Mesothelial cell of epicardium (in vitro differentiated cells): ENCODE results near the gene SNHG17. TPM values are rescaled to one million over a fixed set of nuclear protein-coding genes. Genes with fewer than 3 reads are reported as not detected.

ENCODE experiments used
- DNase-seq, 2 experiments: peaks; one replicate each; pipeline ENCODE4 v3.0.0; 2021; ENCODE audit warnings: low spot score in 2 of 2; ENCODE audit not compliant: unreplicated experiment in 2 of 2
- H3K27ac Mint-ChIP-seq: 2 replicates; pipeline ENCODE4 v1.8.0; 2021; ENCODE audit warnings: mixed read lengths
- H3K27me3 Mint-ChIP-seq: 2 replicates; pipeline ENCODE4 v1.8.0; 2021; ENCODE audit warnings: low read depth, mixed read lengths
- H3K36me3 Mint-ChIP-seq: 2 replicates; pipeline ENCODE4 v1.8.0; 2021; ENCODE audit warnings: mixed read lengths
- H3K4me1 Mint-ChIP-seq: 2 replicates; pipeline ENCODE4 v1.8.0; 2021; ENCODE audit warnings: mixed read lengths
- H3K4me3 Mint-ChIP-seq: 2 replicates; pipeline ENCODE4 v1.8.0; 2021; ENCODE audit warnings: mild to moderate bottlenecking, moderate library complexity, mixed read lengths
- H3K9me3 Mint-ChIP-seq: 2 replicates; pipeline ENCODE4 v1.8.0; 2021; ENCODE audit warnings: mixed read lengths
- CTCF ChIP-seq: fragments of 200-600 bp; sonication (generic); IDR thresholded peaks from one replicate; pipeline ENCODE4 v1.5.0; 2021; ENCODE audit warnings: antibody characterized with exemption; ENCODE audit not compliant: unreplicated experiment
- total RNA-seq: library from RNA; stranded (reverse); gene quantifications from 3 replicates; pipeline ENCODE4 v1.2.1, GENCODE V29; 2021

Gene SNHG17
- total RNA-seq, 1 donor from 2014 or later: 54.0 TPM

GRCh38 chr20:38460040-38460623 lies 25.0 kb upstream of the SNHG17 start:
- H3K9me3 Mint-ChIP-seq: no peaks in the 10 kb centered on the region
- no peaks in the 10 kb centered on the region for H3K36me3 Mint-ChIP-seq
- no peak for TF ChIP-seq CTCF
- H3K27ac Mint-ChIP-seq: peak overlapping the region; percentile 91
- H3K4me1 Mint-ChIP-seq: peaks cover 13% of the 10 kb centered on the region
- no peak for DNase-seq
- peak overlapping the region; percentile 17 for H3K4me3 Mint-ChIP-seq
- no peaks in the 10 kb centered on the region for H3K27me3 Mint-ChIP-seq

GRCh38 chr20:38458314-38458713 lies 23.2 kb upstream of the SNHG17 start:
- DNase-seq: no peak
- H3K4me3 Mint-ChIP-seq: no peak overlapping the region
- no peaks in the 10 kb centered on the region for H3K27me3 Mint-ChIP-seq
- no peak for TF ChIP-seq CTCF
- no peak overlapping the region for H3K27ac Mint-ChIP-seq
- H3K9me3 Mint-ChIP-seq: no peaks in the 10 kb centered on the region
- H3K36me3 Mint-ChIP-seq: no peaks in the 10 kb centered on the region
- H3K4me1 Mint-ChIP-seq: peaks cover 13% of the 10 kb centered on the region

GRCh38 chr20:38454556-38455473 lies 19.7 kb upstream of the SNHG17 start:
- H3K4me1 Mint-ChIP-seq: peaks cover 9% of the 10 kb centered on the region
- H3K9me3 Mint-ChIP-seq: no peaks in the 10 kb centered on the region
- no peak for DNase-seq
- H3K27ac Mint-ChIP-seq: no peak overlapping the region
- TF ChIP-seq CTCF: no peak
- H3K27me3 Mint-ChIP-seq: no peaks in the 10 kb centered on the region
- H3K4me3 Mint-ChIP-seq: no peak overlapping the region
- H3K36me3 Mint-ChIP-seq: peaks cover 21% of the 10 kb centered on the region

GRCh38 chr20:38453941-38454340 lies 18.8 kb upstream of the SNHG17 start:
- no peak overlapping the region for H3K4me3 Mint-ChIP-seq
- H3K27ac Mint-ChIP-seq: no peak overlapping the region
- H3K27me3 Mint-ChIP-seq: no peaks in the 10 kb centered on the region
- no peak for TF ChIP-seq CTCF
- no peak for DNase-seq
- no peaks in the 10 kb centered on the region for H3K9me3 Mint-ChIP-seq
- H3K36me3 Mint-ChIP-seq: peaks cover 28% of the 10 kb centered on the region
- H3K4me1 Mint-ChIP-seq: peaks cover 11% of the 10 kb centered on the region

- Mint-ChIP-seq H3K4me3 (no peak overlapping the region), H3K27ac (no peak overlapping the region), H3K9me3 (no peaks in the 10 kb centered on the region), H3K4me1 (peaks cover 16% of the 10 kb centered on the region), H3K27me3 (no peaks in the 10 kb centered on the region), H3K36me3 (peaks cover 28% of the 10 kb centered on the region)
- no peak for TF ChIP-seq CTCF
- no peak for DNase-seq
These were observed 17.9 kb upstream of the SNHG17 start for GRCh38 chr20:38452880-38453624.
